Colonic mucosa (tissue), 4 donors: ENCODE measurements around the gene PDE4D. TPM values are rescaled to one million over a fixed set of nuclear protein-coding genes. Genes with fewer than 3 reads are reported as not detected.

ENCODE experiments used
- DNase-seq: peaks from one replicate; pipeline ENCODE4 v3.0.0-alpha.2; 2020
- H3K27ac ChIP-seq: fragments of 200-600 bp; one replicate; pipeline ENCODE4 v1.8.0; 2021
- H3K27me3 ChIP-seq: fragments of 200-600 bp; one replicate; pipeline ENCODE4 v1.8.0; 2021
- H3K36me3 ChIP-seq: fragments of 200-600 bp; one replicate; pipeline ENCODE4 v1.8.0; 2021
- H3K4me1 ChIP-seq: fragments of 200-600 bp; one replicate; pipeline ENCODE4 v1.8.0; 2021; ENCODE audit warnings: mild to moderate bottlenecking
- H3K4me3 ChIP-seq: fragments of 200-600 bp; one replicate; pipeline ENCODE4 v1.8.0; 2021
- H3K9ac ChIP-seq, 2 donors: one replicate each; pipeline ENCODE4 v1.7.0; 2013; ENCODE audit warnings: control low read depth in 2 of 2, low read depth in 2 of 2, low read length in 2 of 2
- H3K9me3 ChIP-seq: fragments of 200-600 bp; one replicate; pipeline ENCODE4 v1.8.0; 2021
- intact Hi-C: fragments of 100-400 bp; cut with DNase I; formaldehyde crosslinking; loops from one replicate; pipeline ENCODE4 v1.14.1; 2022
- total RNA-seq, 2 donors: library from RNA; stranded (reverse); fragmentation: NEBNext Ultra II Directional in 1 of 2; extraction: Animal tissue kit (Norgen Biotek cat#: 25700) in 1 of 2; gene quantifications; one replicate each; pipeline ENCODE4 v1.2.1, GENCODE V29; 2021
- TF ChIP-seq, protein P1 (sequence below): fragments of 200-600 bp; IDR thresholded peaks from one replicate; pipeline ENCODE4 v1.8.0; 2022; ENCODE audit warnings: antibody characterized with exemption, mild to moderate bottlenecking
- donor health status: healthy.
- donor health status: DM: no; HTN: no; CAD: no.
- donor health status: DM: no; HTN: no; CAD: no.

The PDE4D gene
- total RNA-seq, 2 donors from 2014 or later, result 23.1 to 53.7 TPM

DNA sequence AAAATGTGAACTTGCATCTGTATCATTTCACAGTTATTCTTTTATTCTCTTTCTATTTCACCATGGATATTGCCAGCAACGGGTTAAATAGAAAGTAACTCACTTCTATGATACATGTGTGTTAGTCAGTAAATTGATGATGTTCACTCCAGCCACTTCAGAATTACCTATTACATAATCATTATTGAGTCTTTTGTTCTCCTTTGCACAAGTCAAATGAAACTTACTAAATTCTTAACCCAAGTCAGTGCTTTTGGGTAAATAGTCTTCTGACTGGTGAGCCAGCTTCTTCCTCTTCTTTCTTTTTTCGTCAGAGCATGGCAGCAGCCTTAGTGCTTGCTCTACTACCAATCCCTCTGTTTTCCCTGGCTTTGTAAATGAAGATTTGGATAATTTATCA is 966.3 kb downstream of the PDE4D start:
- H3K27me3 ChIP-seq, result no peaks in the 10 kb centered on the region
- no peak overlapping the region for H3K27ac ChIP-seq
- H3K36me3 ChIP-seq, result no peaks in the 10 kb centered on the region
- H3K4me1 ChIP-seq, result no peaks in the 10 kb centered on the region
- TF ChIP-seq, protein P1, sequence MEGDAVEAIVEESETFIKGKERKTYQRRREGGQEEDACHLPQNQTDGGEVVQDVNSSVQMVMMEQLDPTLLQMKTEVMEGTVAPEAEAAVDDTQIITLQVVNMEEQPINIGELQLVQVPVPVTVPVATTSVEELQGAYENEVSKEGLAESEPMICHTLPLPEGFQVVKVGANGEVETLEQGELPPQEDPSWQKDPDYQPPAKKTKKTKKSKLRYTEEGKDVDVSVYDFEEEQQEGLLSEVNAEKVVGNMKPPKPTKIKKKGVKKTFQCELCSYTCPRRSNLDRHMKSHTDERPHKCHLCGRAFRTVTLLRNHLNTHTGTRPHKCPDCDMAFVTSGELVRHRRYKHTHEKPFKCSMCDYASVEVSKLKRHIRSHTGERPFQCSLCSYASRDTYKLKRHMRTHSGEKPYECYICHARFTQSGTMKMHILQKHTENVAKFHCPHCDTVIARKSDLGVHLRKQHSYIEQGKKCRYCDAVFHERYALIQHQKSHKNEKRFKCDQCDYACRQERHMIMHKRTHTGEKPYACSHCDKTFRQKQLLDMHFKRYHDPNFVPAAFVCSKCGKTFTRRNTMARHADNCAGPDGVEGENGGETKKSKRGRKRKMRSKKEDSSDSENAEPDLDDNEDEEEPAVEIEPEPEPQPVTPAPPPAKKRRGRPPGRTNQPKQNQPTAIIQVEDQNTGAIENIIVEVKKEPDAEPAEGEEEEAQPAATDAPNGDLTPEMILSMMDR, result no peak
- no peak overlapping the region for H3K4me3 ChIP-seq
- DNase-seq, result no peak
- no peaks in the 10 kb centered on the region for H3K9me3 ChIP-seq
- H3K9ac ChIP-seq, result no peak overlapping the region
- intact Hi-C loops, result no loop called here

DNA sequence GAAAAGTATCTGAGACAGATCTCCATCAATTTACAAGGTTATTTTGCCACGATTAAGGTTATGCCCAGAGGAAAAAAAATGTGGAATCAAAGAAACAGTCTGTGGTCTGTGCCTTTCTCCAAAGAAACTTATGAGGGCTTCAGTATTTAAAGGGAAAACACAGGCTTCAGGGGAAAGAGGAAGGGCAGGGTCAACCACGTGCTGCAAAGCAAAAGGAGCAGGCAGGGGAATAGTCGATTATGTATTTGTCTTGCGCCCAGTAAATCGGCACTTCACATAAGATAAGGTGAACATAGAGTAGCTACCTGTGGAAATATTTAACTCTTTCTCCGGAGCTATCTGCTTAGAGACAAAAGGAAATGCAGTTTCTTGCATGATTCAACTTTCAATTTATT is 967.0 kb downstream of the PDE4D start:
- Histone ChIP-seq H3K27ac (no peak overlapping the region), H3K36me3 (no peaks in the 10 kb centered on the region), H3K9me3 (no peaks in the 10 kb centered on the region), H3K4me3 (no peak overlapping the region), H3K27me3 (no peaks in the 10 kb centered on the region), H3K4me1 (no peaks in the 10 kb centered on the region), H3K9ac (no peak overlapping the region)
- TF ChIP-seq, protein P1, result no peak
- DNase-seq, result peak; percentile 54
- intact Hi-C loops, result no loop called here

DNA sequence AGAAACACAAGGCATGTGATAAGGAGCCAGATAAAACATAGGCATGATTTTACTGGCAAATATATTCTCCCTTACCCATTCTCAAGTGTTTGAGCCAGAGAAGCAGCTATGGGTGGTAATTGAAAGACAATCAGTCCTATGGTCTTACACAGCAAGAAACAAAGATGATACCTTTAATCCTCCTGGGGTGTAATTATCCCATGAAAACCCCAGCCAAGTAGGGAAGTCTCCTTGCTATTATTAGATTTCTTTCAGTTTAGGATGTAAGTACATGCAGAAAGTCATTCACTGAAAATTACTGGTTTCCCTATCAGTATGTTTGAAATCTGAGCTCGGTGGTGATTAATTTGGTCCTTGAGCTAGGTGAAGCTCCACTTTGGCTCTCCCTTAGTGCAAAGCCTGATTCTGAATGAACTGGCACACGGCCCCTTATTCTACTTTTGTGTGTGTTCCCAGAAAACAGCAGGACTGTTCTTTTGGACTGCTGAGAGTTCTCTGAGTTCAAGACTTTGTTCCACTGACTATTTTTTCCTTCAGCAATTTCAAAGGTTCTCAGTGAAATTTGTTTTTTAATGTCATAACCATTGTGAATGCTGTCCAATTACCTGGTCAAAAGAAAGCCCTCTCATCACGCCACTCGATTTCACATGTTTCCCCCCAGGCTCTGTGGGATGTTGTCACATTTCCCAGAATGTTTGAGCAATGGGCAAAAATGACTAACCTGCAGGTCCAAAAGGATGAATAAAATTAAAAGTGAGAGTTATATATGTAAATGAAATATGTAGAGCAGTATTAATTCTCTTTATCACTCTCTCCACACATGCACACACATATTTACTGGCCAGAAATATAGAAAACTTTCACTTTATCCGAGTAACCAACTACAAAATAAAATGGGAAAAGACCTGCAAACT is 967.6 kb downstream of the PDE4D start:
- H3K4me3 ChIP-seq, result no peak overlapping the region
- no peaks in the 10 kb centered on the region for H3K9me3 ChIP-seq
- no peaks in the 10 kb centered on the region for H3K36me3 ChIP-seq
- intact Hi-C loops, result no loop called here
- TF ChIP-seq, protein P1, result no peak
- H3K9ac ChIP-seq, result no peak overlapping the region
- no peaks in the 10 kb centered on the region for H3K27me3 ChIP-seq
- no peak for DNase-seq
- no peaks in the 10 kb centered on the region for H3K4me1 ChIP-seq
- no peak overlapping the region for H3K27ac ChIP-seq

DNA sequence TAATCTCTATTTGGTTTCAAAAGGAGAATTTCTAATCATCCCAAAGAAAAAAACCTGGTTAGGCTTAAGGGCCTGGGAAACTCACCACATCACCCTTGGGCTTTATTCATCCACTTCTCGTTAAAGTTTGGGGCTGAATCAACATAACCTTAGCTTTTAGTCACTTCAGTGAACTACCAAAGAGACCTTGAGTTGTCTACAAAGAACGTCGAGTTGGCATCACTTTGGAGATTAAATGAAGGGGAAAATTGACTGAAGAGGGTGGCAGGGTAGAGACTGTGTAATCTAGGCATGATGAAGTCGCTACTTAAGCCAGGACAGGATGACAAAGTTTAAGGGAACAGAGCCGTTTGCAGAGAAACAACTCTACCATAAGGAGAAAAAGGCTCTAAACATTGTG is 969.2 kb downstream of the PDE4D start:
- Histone ChIP-seq H3K9ac (no peak overlapping the region), H3K9me3 (no peaks in the 10 kb centered on the region), H3K4me3 (no peak overlapping the region), H3K27me3 (no peaks in the 10 kb centered on the region), H3K4me1 (no peaks in the 10 kb centered on the region), H3K36me3 (no peaks in the 10 kb centered on the region), H3K27ac (no peak overlapping the region)
- no peak for DNase-seq
- intact Hi-C loops, result no loop called here
- TF ChIP-seq, protein P1, result no peak

DNA sequence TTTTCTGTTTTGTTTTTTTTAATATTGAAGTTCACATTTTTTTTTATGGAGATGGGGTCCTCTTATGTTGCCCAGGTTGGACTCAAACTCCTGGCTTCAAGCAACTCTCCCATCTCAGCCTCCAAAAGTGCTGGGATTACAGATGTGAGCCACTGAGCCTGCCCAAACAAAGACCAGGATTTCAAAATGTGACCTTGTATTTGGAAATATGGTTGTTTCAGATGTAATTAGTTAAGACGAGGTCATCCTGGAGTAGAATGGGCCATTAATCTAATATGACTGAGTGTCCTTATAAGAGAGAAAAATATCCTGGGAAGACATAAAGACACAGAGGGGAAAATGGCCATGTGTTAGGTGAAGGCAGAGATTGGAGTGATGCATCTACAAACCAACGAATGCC is 970.2 kb downstream of the PDE4D start:
- intact Hi-C loops, result no loop called here
- Histone ChIP-seq H3K27me3 (no peaks in the 10 kb centered on the region), H3K27ac (no peak overlapping the region), H3K9me3 (no peaks in the 10 kb centered on the region), H3K4me1 (no peaks in the 10 kb centered on the region), H3K9ac (no peak overlapping the region), H3K4me3 (no peak overlapping the region), H3K36me3 (no peaks in the 10 kb centered on the region)
- no peak for DNase-seq
- TF ChIP-seq, protein P1, result no peak
